ENCODE measurements around the gene ITPR1.

ITPR1 gene

DNA sequence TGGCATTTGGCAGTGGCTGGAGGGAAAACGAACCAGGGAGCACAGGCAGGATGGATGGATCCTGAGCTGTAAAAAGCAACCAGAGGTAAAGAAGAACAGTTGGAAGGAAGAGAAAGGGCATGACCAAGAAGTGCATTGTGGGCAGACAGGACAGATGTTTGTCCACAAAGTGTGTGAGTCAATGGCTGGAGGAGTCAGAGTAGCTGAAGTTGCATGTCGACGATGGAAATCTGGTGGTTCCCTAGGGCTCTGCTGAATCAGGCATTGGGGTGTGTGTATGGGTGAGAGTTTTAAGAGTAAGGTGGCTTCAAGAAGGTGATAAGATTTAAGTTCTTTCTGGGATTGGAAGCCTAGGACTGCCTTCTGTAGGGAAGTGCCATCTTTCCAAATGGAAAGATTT, 272.1 kb downstream of the ITPR1 start:
- Mint-ChIP-seq H3K9me3 (peaks cover 36% of the 10 kb centered on the region), H3K27ac (no peak overlapping the region), H3K4me3 (no peak overlapping the region), H3K36me3 (peaks cover 68% of the 10 kb centered on the region), H3K27me3 (no peaks in the 10 kb centered on the region), H3K4me1 (peaks cover 7% of the 10 kb centered on the region)
- CTCF ChIA-PET = no interaction called here
- no peak for DNase-seq

DNA sequence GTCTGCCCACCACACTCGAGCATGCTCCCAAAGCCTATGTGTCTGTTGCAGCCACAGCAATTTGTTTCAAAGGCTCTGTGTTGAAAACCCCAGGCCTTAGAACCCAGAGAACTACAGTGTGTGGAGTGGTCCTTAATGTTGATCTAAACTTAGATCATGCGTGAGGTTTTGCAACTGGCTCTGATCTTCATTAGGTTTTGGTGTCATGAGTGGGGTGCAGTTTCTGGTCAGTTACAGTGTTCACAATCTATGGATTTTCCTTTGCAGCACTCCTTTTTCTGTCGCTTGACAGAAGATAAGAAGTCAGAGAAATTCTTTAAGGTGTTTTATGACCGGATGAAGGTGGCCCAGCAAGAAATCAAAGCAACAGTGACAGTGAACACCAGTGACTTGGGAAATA, 273.1 kb downstream of the ITPR1 start:
- Mint-ChIP-seq H3K4me3 (no peak overlapping the region), H3K27ac (no peak overlapping the region), H3K36me3 (peaks cover 69% of the 10 kb centered on the region), H3K4me1 (peaks cover 13% of the 10 kb centered on the region), H3K9me3 (peaks cover 36% of the 10 kb centered on the region), H3K27me3 (no peaks in the 10 kb centered on the region)
- CTCF ChIA-PET = interaction anchor here (1.0 kb wide), 1 partner anchor 10 kb away, joined by 3 read pairs; no protein-coding TSS in a partner anchor
- DNase-seq = no peak

DNA sequence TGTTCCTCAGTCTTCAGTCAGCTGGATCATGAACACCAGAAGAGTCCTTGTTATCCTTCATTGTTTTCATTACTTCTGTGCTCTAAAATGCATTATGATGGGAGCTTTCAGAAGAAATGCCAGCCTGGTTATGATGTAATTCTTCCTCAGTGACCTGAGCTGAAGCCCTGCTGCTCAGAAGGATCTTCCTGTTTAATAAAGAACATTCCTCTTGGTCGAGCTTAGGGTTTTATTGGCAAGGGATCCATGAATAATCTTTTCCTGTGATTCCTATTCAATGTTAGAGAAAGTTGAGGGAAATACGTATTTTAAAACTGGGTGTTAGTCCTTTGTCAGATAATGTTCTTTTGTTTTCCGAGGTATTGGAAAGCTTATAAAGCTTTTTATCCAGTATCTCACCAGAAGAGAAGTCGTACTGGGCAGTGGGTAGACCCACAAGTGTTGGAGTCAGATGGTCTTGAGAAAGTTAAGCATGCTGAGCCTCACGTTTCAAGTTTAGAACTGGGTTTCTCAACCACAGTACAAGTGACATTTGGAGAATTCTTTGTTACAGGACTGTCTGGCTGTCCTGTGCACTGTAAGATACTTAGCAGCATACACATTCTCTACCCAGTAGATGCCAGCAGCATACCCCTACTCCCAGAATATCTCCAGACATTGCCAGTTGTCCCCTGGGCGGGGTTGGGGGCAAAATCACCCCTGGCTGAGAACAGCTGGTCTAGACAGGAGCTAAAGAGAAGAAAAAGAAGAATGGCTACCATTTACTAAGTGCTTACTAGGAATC, 273.8 kb downstream of the ITPR1 start:
- no peak overlapping the region for H3K4me3 Mint-ChIP-seq
- no peak for DNase-seq

DNA sequence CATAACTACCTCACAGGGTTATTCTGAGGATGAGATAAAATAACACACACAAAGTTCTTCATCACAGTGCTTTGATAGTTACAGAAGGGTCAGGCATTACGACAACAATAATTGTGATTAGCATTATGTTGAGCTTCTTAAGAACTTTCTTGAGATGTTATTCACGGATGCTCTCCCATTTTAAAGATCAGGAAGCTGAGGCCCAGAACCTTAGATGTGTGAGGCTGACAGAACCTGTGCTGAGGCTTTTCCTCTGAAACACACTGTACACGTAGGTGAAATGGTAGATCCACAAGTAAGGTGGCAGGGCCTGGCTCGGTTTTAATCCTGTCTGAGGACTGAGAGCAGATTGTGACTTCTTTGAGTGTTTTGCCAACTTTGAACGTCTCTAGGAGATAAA, 274.9 kb downstream of the ITPR1 start:
- CTCF ChIA-PET = interaction anchor here (1.4 kb wide), 1 partner anchor 42 kb away, joined by 5 read pairs; no protein-coding TSS in a partner anchor
- Mint-ChIP-seq H3K36me3 (peaks cover 58% of the 10 kb centered on the region), H3K4me1 (peaks cover 28% of the 10 kb centered on the region), H3K4me3 (no peak overlapping the region), H3K27ac (no peak overlapping the region), H3K9me3 (peaks cover 30% of the 10 kb centered on the region), H3K27me3 (no peaks in the 10 kb centered on the region)
- no peak for DNase-seq

More for the DNA sequence above, 273.8 kb downstream of the ITPR1 start:
- H3K4me1 Mint-ChIP-seq = peaks cover 17% of the 10 kb centered on the region
- CTCF ChIA-PET = interaction anchor here (1.0 to 1.4 kb wide), 2 partner anchors 9 to 43 kb away, joined by 3 to 5 read pairs; no protein-coding TSS in a partner anchor
- peaks cover 64% of the 10 kb centered on the region for H3K36me3 Mint-ChIP-seq
- H3K27ac Mint-ChIP-seq = no peak overlapping the region
- H3K27me3 Mint-ChIP-seq = no peaks in the 10 kb centered on the region
- H3K9me3 Mint-ChIP-seq = peaks cover 36% of the 10 kb centered on the region

DNA sequence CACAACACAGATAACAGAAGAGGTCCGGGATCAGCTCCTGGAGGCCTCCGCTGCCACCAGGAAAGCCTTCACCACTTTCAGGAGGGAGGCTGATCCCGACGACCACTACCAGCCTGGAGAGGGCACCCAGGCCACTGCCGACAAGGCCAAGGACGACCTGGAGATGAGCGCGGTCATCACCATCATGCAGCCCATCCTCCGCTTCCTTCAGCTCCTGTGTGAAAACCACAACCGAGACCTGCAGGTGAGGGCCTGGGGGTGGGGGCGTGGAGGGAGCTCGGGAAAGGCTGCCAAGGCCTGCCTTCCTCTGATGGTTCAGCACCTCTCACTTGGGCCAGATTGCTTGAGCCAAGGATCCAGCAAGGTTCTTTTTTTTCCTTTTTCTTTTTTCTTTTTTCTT, 275.4 kb downstream of the ITPR1 start:
- H3K36me3 Mint-ChIP-seq = peaks cover 60% of the 10 kb centered on the region
- peaks cover 29% of the 10 kb centered on the region for H3K9me3 Mint-ChIP-seq

DNA sequence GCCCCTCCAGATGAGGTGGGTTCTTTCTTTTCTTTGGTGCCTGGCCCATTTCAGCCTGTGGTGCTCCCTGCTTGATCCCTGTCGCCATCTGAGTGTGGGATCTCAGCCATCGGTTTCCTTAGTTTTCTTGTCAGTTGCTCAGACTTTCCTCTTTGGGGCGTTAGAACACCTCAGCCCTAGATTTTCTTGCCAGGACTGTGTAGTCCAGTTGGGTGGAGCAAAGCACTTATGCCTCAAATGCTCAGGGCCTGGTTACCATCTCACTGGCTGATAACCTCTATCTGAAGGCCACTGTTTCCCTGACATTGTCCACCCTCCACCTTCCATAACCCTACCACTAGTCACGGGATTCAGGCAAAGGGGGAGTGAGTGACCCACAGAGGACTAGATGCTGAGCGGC, 277.4 kb downstream of the ITPR1 start:
- Mint-ChIP-seq H3K4me1 (peaks cover 43% of the 10 kb centered on the region), H3K36me3 (peaks cover 67% of the 10 kb centered on the region), H3K4me3 (no peak overlapping the region), H3K9me3 (peaks cover 19% of the 10 kb centered on the region), H3K27ac (no peak overlapping the region), H3K27me3 (no peaks in the 10 kb centered on the region)
- CTCF ChIA-PET = no interaction called here
- DNase-seq = no peak

More for the DNA sequence above, 275.4 kb downstream of the ITPR1 start:
- Mint-ChIP-seq H3K27ac (no peak overlapping the region), H3K4me1 (peaks cover 33% of the 10 kb centered on the region), H3K4me3 (no peak overlapping the region), H3K27me3 (no peaks in the 10 kb centered on the region)
- CTCF ChIA-PET = interaction anchor here (0.6 to 1.4 kb wide), 4 partner anchors 12 to 64 kb away, joined by 3 to 5 read pairs (median 4); no protein-coding TSS in a partner anchor
- DNase-seq = no peak

DNA sequence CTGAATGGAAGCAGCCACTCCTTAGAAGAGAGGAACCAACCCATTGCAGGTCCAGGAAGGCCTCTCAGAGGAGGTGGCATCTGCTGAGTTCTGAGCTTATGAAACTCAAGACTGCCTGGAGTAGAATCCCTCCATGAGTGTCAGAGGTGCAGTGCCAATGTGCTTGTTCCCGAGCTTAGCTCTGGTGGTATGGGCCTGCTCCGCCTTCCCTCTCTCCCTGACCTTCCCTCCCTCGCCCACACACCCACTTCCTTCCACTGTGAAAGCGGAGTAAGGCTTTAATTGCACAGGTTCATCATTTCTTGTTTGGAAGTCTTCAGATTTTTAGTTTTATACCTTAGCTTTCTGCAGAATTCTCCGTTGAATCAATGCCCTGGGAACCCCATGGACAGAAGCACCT, 278.1 kb downstream of the ITPR1 start:
- CTCF ChIA-PET = no interaction called here
- peaks cover 13% of the 10 kb centered on the region for H3K9me3 Mint-ChIP-seq
- no peak for DNase-seq
- no peaks in the 10 kb centered on the region for H3K27me3 Mint-ChIP-seq
- H3K27ac Mint-ChIP-seq = no peak overlapping the region
- peaks cover 68% of the 10 kb centered on the region for H3K36me3 Mint-ChIP-seq
- H3K4me1 Mint-ChIP-seq = peaks cover 47% of the 10 kb centered on the region
- H3K4me3 Mint-ChIP-seq = no peak overlapping the region

DNA sequence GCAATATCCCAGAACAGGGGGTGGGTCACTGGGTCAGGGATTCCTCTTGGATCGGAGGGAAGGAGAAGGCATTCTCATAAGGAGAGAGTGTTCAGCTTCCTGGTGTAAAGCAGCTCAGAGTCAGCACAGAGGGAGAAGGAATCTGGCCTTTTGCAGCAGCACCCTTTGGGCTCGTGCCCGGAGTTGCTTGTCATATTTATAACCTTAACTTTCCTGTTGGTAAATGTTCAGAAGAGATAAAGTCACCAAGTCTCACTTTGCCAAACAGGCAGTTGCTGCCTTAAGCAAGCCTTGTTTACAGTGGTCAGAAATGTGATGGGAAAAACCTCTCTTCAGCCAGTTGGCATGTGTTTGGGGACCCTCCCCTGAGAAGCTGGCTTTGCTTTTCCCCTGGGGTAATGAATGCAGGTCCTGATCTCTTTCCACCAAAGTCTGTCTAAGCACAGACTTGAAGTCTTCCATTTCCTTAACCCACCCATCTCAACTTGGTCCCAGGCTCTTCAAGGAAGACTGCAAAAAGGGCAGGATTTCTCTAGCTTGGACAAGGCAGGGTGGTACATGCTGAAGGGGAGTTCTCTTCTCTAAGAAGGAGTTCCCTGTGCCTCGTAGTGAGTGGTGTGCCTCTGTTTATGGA, 279.1 kb downstream of the ITPR1 start:
- no peak overlapping the region for H3K4me3 Mint-ChIP-seq
- H3K9me3 Mint-ChIP-seq = peaks cover 4% of the 10 kb centered on the region
- DNase-seq = no peak
- H3K27ac Mint-ChIP-seq = no peak overlapping the region
- CTCF ChIA-PET = no interaction called here
- peaks cover 66% of the 10 kb centered on the region for H3K36me3 Mint-ChIP-seq
- H3K4me1 Mint-ChIP-seq = peaks cover 56% of the 10 kb centered on the region
- H3K27me3 Mint-ChIP-seq = no peaks in the 10 kb centered on the region

DNA sequence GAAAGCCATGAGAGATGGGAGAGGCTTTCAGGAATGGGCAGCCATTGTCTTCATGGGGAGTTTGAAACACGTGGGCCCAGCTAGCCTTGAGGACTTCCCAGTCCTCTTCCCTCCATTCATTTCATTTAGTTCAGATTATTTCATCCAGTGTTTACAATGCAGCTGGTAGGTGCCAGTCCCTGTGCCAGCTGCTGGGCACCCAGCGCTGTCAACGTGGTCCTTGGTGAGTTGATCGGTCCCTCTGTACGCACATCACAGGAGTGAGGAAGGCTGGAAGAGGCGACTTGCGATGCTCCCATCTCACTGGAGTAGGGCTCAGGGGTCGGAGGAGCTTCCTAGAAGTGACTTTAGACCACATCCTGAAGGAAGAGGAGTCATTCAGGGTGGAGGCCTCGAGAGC, 279.7 kb downstream of the ITPR1 start:
- no peaks in the 10 kb centered on the region for H3K9me3 Mint-ChIP-seq
- H3K27me3 Mint-ChIP-seq = no peaks in the 10 kb centered on the region
- H3K36me3 Mint-ChIP-seq = peaks cover 60% of the 10 kb centered on the region
- peak overlapping the region; percentile 38 for H3K27ac Mint-ChIP-seq
- CTCF ChIA-PET = no interaction called here
- peaks cover 62% of the 10 kb centered on the region for H3K4me1 Mint-ChIP-seq
- H3K4me3 Mint-ChIP-seq = no peak overlapping the region
- no peak for DNase-seq

DNA sequence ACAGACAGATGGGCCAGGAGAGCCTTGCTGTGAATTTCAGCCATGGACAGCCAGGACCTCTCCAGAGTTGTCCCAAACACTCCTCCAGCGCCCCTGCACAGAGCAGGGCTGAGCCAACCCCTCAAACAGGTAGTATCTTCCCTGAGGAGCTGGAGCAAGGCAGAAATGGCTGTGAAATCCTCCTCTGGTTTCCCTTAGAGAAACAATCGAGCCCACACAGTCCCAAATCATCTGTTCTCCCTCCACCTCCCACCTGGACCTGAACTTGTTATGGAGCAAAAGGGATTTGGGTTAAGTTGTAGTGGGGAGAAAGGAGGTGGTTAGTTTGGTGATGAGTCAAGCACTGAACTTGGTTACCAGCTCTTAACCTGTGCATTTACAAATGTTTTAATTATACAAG, 280.4 kb downstream of the ITPR1 start:
- Mint-ChIP-seq H3K9me3 (no peaks in the 10 kb centered on the region), H3K4me3 (no peak overlapping the region), H3K4me1 (peaks cover 65% of the 10 kb centered on the region), H3K27ac (no peak overlapping the region), H3K36me3 (peaks cover 57% of the 10 kb centered on the region), H3K27me3 (no peaks in the 10 kb centered on the region)
- CTCF ChIA-PET = no interaction called here
- DNase-seq = no peak

DNA sequence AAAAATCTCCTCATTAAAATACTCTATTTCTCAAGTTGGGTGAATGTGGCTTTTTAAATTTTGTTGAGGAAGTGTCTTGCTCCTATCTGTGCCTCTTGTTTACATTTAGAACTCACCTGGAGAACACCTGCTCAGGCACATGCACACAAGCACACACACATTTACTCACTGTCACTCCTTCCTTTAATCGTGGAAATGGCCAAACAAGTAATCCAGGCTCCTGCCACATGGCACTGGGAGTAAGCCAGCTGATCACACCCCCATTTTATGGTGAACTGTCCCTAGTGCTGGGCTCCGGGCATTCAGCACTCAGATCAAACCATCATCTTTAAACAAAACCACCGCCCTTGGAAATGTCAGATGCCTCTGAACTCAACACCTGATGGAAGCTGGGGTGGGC, 281.4 kb downstream of the ITPR1 start:
- Mint-ChIP-seq H3K9me3 (no peaks in the 10 kb centered on the region), H3K4me1 (peaks cover 71% of the 10 kb centered on the region), H3K27ac (no peak overlapping the region), H3K36me3 (peaks cover 60% of the 10 kb centered on the region), H3K4me3 (no peak overlapping the region), H3K27me3 (no peaks in the 10 kb centered on the region)
- CTCF ChIA-PET = no interaction called here
- no peak for DNase-seq

DNA sequence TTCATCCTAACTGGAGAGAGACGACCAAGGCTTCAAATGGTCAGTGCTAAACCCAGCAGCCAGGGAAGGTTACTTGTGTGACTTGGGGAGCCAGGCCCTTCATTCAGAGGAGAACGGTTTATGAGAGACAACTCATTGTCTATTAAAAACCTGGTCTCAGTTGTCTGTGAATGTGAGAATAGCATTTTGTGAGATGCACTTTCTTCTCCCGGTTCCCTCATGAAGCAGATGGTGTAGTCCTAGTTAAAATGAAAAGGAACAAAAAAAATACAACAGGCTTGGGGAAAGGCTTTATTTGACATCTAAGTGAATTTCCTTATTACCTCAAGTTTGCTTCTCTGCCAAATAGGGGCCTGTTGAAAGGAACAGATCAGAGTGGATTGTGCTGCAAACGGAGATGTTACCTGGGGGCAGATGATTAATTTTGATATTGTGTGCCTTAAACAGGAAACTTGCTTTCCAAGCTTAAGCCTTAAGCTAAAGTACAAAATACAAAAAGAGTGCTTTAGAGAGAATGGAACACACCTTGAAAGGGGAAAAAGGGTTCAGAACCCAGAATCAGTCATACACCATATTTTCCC, 283.3 kb downstream of the ITPR1 start:
- peaks cover 54% of the 10 kb centered on the region for H3K36me3 Mint-ChIP-seq
- CTCF ChIA-PET = interaction anchor here (0.9 to 1.6 kb wide), 4 partner anchors 10 to 200 kb away, joined by 3 read pairs; no protein-coding TSS in a partner anchor
- no peak for DNase-seq

DNA sequence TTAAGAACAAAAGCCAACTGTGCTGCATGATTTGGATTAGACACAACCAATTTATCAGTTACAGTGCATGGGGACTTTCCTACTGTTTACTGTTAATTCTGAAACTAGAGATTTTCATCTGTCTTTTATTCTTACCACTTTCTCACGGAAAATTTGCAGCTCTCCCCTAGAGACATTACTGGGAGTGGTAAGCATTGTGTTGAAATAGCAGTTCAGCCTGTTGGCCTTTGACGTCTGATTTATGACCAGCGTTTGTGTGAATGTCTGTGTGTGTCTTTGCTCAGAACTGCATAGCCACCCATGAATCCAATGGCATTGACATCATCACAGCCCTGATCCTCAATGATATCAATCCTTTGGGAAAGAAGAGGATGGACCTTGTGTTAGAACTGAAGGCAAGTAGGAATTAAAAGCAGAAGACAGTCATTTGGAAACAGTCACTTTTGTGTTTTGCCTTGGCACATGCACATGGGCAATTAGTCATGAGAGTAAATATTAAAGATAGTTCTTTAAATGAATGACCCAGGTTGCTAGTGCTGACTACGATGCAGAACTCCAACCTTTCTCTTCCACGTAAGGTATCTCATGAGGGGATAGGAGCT, 283.9 kb downstream of the ITPR1 start:
- peaks cover 56% of the 10 kb centered on the region for H3K36me3 Mint-ChIP-seq
- CTCF ChIA-PET = interaction anchor here (1.0 to 1.2 kb wide), 3 partner anchors 45 to 54 kb away, joined by 3 to 4 read pairs (median 4); no protein-coding TSS in a partner anchor
- no peaks in the 10 kb centered on the region for H3K9me3 Mint-ChIP-seq
- peak overlapping the region; percentile 67 for H3K27ac Mint-ChIP-seq
- no peak for DNase-seq
- no peaks in the 10 kb centered on the region for H3K27me3 Mint-ChIP-seq
- H3K4me3 Mint-ChIP-seq = no peak overlapping the region
- peaks cover 64% of the 10 kb centered on the region for H3K4me1 Mint-ChIP-seq

More for the DNA sequence above, 283.3 kb downstream of the ITPR1 start:
- peak overlapping the region; percentile 67 for H3K27ac Mint-ChIP-seq
- H3K27me3 Mint-ChIP-seq = no peaks in the 10 kb centered on the region
- H3K4me3 Mint-ChIP-seq = no peak overlapping the region
- no peaks in the 10 kb centered on the region for H3K9me3 Mint-ChIP-seq
- peaks cover 68% of the 10 kb centered on the region for H3K4me1 Mint-ChIP-seq

DNA sequence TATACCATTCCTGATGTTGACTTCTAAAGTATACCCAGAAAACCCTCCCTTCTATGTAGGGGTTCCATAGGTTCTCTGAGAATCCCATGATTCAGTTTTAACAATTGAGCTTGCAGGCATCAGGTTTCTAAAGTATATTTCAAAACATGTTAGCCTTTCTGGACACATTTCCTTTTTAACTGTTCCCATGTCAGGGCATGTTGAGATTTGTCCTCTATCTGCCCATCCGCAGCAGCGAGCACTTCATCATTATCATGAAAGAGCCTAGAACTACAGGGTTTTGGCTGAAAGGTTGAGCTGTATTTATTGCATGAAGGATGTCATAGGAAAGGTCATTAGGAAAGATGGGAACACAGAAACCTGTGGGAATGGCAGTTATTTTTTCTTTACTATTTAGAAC, 285.0 kb downstream of the ITPR1 start:
- Mint-ChIP-seq H3K4me1 (peaks cover 54% of the 10 kb centered on the region), H3K27me3 (no peaks in the 10 kb centered on the region), H3K4me3 (no peak overlapping the region), H3K9me3 (no peaks in the 10 kb centered on the region), H3K27ac (no peak overlapping the region), H3K36me3 (peaks cover 58% of the 10 kb centered on the region)
- DNase-seq = no peak
- CTCF ChIA-PET = interaction anchor here (0.9 to 1.1 kb wide), 3 partner anchors 44 to 198 kb away, joined by 3 to 4 read pairs (median 3); no protein-coding TSS in a partner anchor
